T-helper 17 cell (primary cell): ENCODE data around the gene PRR4. TPM values are rescaled to one million over a fixed set of nuclear protein-coding genes. Genes with fewer than 3 reads are reported as not detected.

ENCODE experiments used
- ATAC-seq: fragments of 150-1000 bp; cut with Tn5 transposase; 2 replicates; pipeline ENCODE4 v1.10.0; 2021; ENCODE audit warnings: mild to moderate bottlenecking, moderate library complexity
- DNase-seq, 3 donors: peaks; one replicate each; pipeline versions ENCODE4 v3.0.0 to v3.0.0-alpha.2; 2020 to 2021
- H3K9me3 ChIP-seq: one replicate; pipeline ENCODE4 v1.7.0; 2013; ENCODE audit warnings: low read length, mild to moderate bottlenecking; ENCODE audit not compliant: control insufficient read depth, poor library complexity, severe bottlenecking
- H3K27ac Mint-ChIP-seq: one replicate; pipeline ENCODE4 v1.8.0; 2022; ENCODE audit warnings: mild to moderate bottlenecking, moderate library complexity, mixed read lengths
- H3K27me3 Mint-ChIP-seq: one replicate; pipeline ENCODE4 v1.8.0; 2022; ENCODE audit warnings: mixed read lengths
- H3K36me3 Mint-ChIP-seq: one replicate; pipeline ENCODE4 v1.8.0; 2022; ENCODE audit warnings: low read depth, mixed read lengths
- H3K4me1 Mint-ChIP-seq: one replicate; pipeline ENCODE4 v1.8.0; 2022; ENCODE audit warnings: mild to moderate bottlenecking, mixed read lengths
- H3K4me3 Mint-ChIP-seq: one replicate; pipeline ENCODE4 v1.8.0; 2022; ENCODE audit warnings: mild to moderate bottlenecking, moderate library complexity, mixed read lengths
- total RNA-seq, 4 donors: library from RNA in 2 of 4; stranded (reverse) in 2 of 4; gene quantifications; one replicate each; pipeline ENCODE4 v1.2.3 and lab custom pipeline; 2022 to 2026

Gene PRR4
- total RNA-seq, 2 donors from 2014 or later = 1.4 to 1.8 TPM

DNA sequence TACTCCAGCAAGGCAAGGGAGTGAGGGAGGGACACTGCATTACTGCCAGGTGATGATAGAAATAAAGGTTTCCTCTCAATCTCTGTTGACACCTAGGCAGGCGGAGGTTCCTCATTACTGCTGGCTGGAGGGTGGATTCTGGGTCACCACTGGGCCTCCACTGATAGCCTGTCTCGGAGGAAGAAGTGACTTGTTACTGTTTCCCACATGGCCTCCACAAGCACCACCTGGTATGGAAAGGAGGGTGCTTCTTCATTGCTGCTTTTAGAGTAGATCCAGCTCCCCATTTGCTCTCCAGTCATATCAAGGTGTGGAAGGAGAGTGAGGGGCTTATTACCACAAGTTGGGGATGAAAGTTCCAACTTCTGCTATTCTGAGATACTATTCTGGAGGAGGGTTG, 6.4 kb downstream of the PRR4 start:
- Mint-ChIP-seq H3K27me3 (no peaks in the 10 kb centered on the region), H3K36me3 (peaks cover 11% of the 10 kb centered on the region), H3K4me1 (peaks cover 2% of the 10 kb centered on the region), H3K27ac (no peak overlapping the region), H3K4me3 (no peak overlapping the region)
- ATAC-seq (no peak), DNase-seq (no peak)
- H3K9me3 ChIP-seq = no peaks in the 10 kb centered on the region

GRCh38 chr12:10838461-10838860, 10.8 kb downstream of the PRR4 start:
- ATAC-seq = no peak
- H3K27me3 Mint-ChIP-seq = no peaks in the 10 kb centered on the region
- H3K27ac Mint-ChIP-seq = no peak overlapping the region

DNA sequence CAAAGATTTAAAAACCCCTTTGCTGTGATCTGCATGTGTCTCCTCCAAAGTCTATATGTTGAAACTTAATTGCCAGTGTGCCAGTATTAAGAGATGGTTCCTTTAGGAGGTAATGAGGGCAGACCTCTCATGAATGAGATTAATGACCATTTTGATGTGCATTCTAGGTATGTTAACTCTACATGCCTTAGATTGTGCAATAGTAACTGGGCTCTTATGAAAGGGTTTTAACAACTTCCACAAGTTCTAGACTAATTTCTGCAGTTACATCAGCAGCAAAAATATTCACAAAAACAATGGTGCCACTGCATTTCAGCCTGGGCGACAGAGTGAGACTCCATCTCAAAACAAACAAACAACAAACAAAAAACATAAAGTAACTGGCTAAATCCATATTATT, 19.3 kb downstream of the PRR4 start:
- ATAC-seq (no peak), DNase-seq (no peak)
- Mint-ChIP-seq H3K4me1 (peaks cover 2% of the 10 kb centered on the region), H3K4me3 (no peak overlapping the region), H3K36me3 (no peaks in the 10 kb centered on the region), H3K27me3 (no peaks in the 10 kb centered on the region), H3K27ac (no peak overlapping the region)
- no peaks in the 10 kb centered on the region for H3K9me3 ChIP-seq

More at GRCh38 chr12:10838461-10838860, 10.8 kb downstream of the PRR4 start:
- H3K9me3 ChIP-seq = no peaks in the 10 kb centered on the region
- Mint-ChIP-seq H3K4me3 (no peak overlapping the region), H3K36me3 (no peaks in the 10 kb centered on the region), H3K4me1 (no peaks in the 10 kb centered on the region)
- no peak for DNase-seq

- Mint-ChIP-seq H3K36me3 (peaks cover 3% of the 10 kb centered on the region), H3K27me3 (no peaks in the 10 kb centered on the region), H3K27ac (no peak within 1 kb of the TSS), H3K4me3 (no peak within 1 kb of the TSS), H3K4me1 (peaks cover 5% of the 10 kb centered on the region)
- no peaks in the 10 kb centered on the region for H3K9me3 ChIP-seq
- DNase-seq = no peak
- ATAC-seq = no peak
These were observed 23.0 kb downstream of the PRR4 start, which contains the start of gene TAS2R10 for GRCh38 chr12:10826258-10826657. Gene TAS2R10 (minus strand): TSS chr12:10826358. CDS start chr12:10826269, 89 bp downstream.

DNA sequence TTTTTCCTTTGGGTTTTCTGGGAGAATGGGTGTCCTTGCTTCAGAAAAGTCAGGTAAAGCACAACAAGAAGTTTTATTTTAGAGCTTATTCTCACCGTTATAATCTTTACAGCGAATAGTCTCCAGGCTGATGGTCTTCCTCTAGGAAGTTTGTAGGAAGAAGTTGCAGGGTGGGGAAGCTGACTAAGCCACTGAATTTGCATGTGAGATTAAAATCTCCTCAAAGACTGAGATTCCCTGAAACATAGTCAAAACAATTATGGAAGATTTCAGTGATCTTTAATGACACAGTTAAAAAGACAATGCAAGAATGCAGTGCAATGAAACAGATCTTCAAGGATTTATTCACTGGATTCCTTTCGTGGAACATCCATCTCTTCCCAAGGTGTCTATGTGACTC, 24.3 kb downstream of the PRR4 start:
- ATAC-seq (no peak), DNase-seq (no peak)
- Mint-ChIP-seq H3K27me3 (no peaks in the 10 kb centered on the region), H3K4me1 (peaks cover 5% of the 10 kb centered on the region), H3K4me3 (no peak overlapping the region), H3K27ac (no peak overlapping the region), H3K36me3 (peaks cover 3% of the 10 kb centered on the region)
- no peaks in the 10 kb centered on the region for H3K9me3 ChIP-seq

- DNase-seq (no peak), ATAC-seq (no peak)
- Mint-ChIP-seq H3K27me3 (peaks cover 10% of the 10 kb centered on the region), H3K36me3 (no peaks in the 10 kb centered on the region), H3K4me1 (no peaks in the 10 kb centered on the region), H3K27ac (no peak overlapping the region), H3K4me3 (no peak overlapping the region)
- H3K9me3 ChIP-seq = no peaks in the 10 kb centered on the region
These were observed 37.3 kb downstream of the PRR4 start for GRCh38 chr12:10811883-10812536.

DNA sequence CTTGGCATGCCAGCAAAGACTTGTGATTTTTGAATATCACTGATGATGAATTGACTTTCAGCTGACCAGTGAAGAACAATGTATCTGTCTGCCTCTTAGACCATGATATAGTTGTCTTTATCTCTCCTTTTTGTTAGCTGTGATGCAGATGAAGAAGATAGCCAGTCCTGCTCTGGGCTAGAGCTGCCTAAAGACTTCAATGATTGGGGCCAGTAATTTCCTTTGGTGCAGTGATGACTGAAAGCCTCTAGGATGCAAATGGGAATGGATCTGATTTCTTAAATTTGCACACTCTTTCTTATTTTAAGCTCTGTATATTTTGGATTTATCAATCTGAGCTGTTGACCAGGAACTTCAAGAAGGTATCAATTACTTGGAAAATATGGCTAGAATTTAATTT, 39.2 kb downstream of the PRR4 start, which contains the start of gene TAS2R9:
Gene TAS2R9, minus strand, starts transcription at position 101 of the 400 bp plus-strand sequence. Its CDS starts 93 bp downstream, at position 8.
- no peak within 1 kb of the TSS for H3K27ac Mint-ChIP-seq
- H3K36me3 Mint-ChIP-seq = no peaks in the 10 kb centered on the region
- ATAC-seq (no peak), DNase-seq (no peak)
- H3K4me3 Mint-ChIP-seq = no peak within 1 kb of the TSS
- peaks cover 15% of the 10 kb centered on the region for H3K27me3 Mint-ChIP-seq
- no peaks in the 10 kb centered on the region for H3K4me1 Mint-ChIP-seq
- H3K9me3 ChIP-seq = no peaks in the 10 kb centered on the region

DNA sequence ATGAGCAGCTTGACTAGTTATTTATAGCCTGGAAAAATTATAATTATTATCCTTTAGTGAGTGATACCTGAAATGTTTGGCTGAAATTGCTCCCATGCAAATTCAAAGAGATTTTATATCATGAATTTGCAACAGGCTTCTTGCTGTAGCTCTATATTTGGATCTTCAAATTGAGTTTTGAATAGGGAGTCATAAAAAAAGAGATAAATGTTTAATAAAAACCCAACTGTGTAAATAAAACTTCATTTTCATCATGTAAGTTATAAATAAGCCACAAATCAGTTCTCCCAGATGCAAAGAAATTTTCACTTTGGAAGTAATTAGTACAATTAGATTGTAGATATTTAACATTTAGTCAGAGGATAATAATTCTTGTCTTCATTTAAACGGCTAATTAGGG, 42.1 kb downstream of the PRR4 start, which contains the start of gene TAS2R8:
Gene TAS2R8, minus strand, starts transcription at position 101 of the 400 bp plus-strand sequence. CDS start 306 bp downstream, outside the sequence.
- H3K36me3 Mint-ChIP-seq = no peaks in the 10 kb centered on the region
- H3K4me1 Mint-ChIP-seq = no peaks in the 10 kb centered on the region
- H3K9me3 ChIP-seq = no peaks in the 10 kb centered on the region
- H3K27me3 Mint-ChIP-seq = peaks cover 21% of the 10 kb centered on the region
- DNase-seq (no peak), ATAC-seq (no peak)
- H3K27ac Mint-ChIP-seq = no peak within 1 kb of the TSS
- H3K4me3 Mint-ChIP-seq = no peak within 1 kb of the TSS

- no peaks in the 10 kb centered on the region for H3K4me1 Mint-ChIP-seq
- H3K4me3 Mint-ChIP-seq = no peak within 1 kb of the TSS
- no peak within 1 kb of the TSS for H3K27ac Mint-ChIP-seq
- ATAC-seq (no peak), DNase-seq (no peak)
- H3K36me3 Mint-ChIP-seq = no peaks in the 10 kb centered on the region
- H3K9me3 ChIP-seq = no peaks in the 10 kb centered on the region
- H3K27me3 Mint-ChIP-seq = peaks cover 38% of the 10 kb centered on the region
These were observed 46.7 kb downstream of the PRR4 start, which contains the start of gene TAS2R7 for GRCh38 chr12:10802587-10802986. Gene TAS2R7 (minus strand): TSS chr12:10802627. CDS start chr12:10802570, 57 bp downstream.

- H3K27ac Mint-ChIP-seq = no peak overlapping the region
- H3K4me1 Mint-ChIP-seq = no peaks in the 10 kb centered on the region
- no peak overlapping the region for H3K4me3 Mint-ChIP-seq
- no peaks in the 10 kb centered on the region for H3K9me3 ChIP-seq
- no peaks in the 10 kb centered on the region for H3K36me3 Mint-ChIP-seq
- ATAC-seq (no peak), DNase-seq (no peak)
- peaks cover 45% of the 10 kb centered on the region for H3K27me3 Mint-ChIP-seq
These were observed 47.5 kb downstream of the PRR4 start for GRCh38 chr12:10801741-10802140.

Other genes with a start within 250 kb of the PRR4 start
- gene MAGOHB, start 235.9 kb downstream of the PRR4 start, total RNA-seq = 10 to 100 TPM; 10.6 to 11.1 TPM
- gene STYK1, start 175.4 kb downstream of the PRR4 start, total RNA-seq = not detected
- gene YBX3, start 126.2 kb downstream of the PRR4 start, total RNA-seq = 10 to 100 TPM; 52.4 to 60.4 TPM
- gene TAS2R7, start 46.8 kb downstream of the PRR4 start, total RNA-seq = not detected
- not detected for gene TAS2R8, start 42.2 kb downstream of the PRR4 start, total RNA-seq
- under 1 TPM in 1 of 2 donors, not detected in 1; 0.27 TPM for gene TAS2R9, start 39.3 kb downstream of the PRR4 start, total RNA-seq
- gene TAS2R10, start 23.1 kb downstream of the PRR4 start, total RNA-seq = under 1 TPM in 1 of 2 donors, not detected in 1; 0.45 TPM
- 10 to 100 TPM; 29.6 to 33.6 TPM for gene PRH1, start 34.8 kb upstream of the PRR4 start, total RNA-seq
- 1 to 10 TPM; 1.2 to 1.4 TPM for gene TAS2R13, start 60.1 kb upstream of the PRR4 start, total RNA-seq
- not detected for gene PRH2, start 79.8 kb upstream of the PRR4 start, total RNA-seq
- 1 to 10 TPM; 2.4 to 2.9 TPM for gene TAS2R14, start 89.8 kb upstream of the PRR4 start, total RNA-seq
- gene TAS2R50, start 137.4 kb upstream of the PRR4 start, total RNA-seq = under 1 TPM; 0.47 to 0.91 TPM
- gene TAS2R20, start 148.8 kb upstream of the PRR4 start, total RNA-seq = 1 to 10 TPM; 1.1 to 1.7 TPM
- 1 to 10 TPM; 1.4 to 3.2 TPM for gene TAS2R19, start 173.1 kb upstream of the PRR4 start, total RNA-seq
- 1 to 10 TPM; 2.7 to 3.4 TPM for gene TAS2R31, start 181.9 kb upstream of the PRR4 start, total RNA-seq
- 1 to 10 TPM; 1.2 to 2.2 TPM for gene TAS2R46, start 212.8 kb upstream of the PRR4 start, total RNA-seq
- 1 to 10 TPM; 1.9 to 2.4 TPM for gene TAS2R43, start 242.8 kb upstream of the PRR4 start, total RNA-seq